Neural progenitor cell (in vitro differentiated cells): ENCODE results near the gene NEURL4. TPM values are rescaled to one million over a fixed set of nuclear protein-coding genes. Genes with fewer than 3 reads are reported as not detected.

Experiments
- DNase-seq: peaks from one replicate; pipeline ENCODE4 v3.0.0-alpha.2; 2016; ENCODE audit warnings: low spot score
- H2AFZ ChIP-seq: fragments of 200-600 bp; sonication (generic); replicated peaks from 2 replicates; pipeline ENCODE4 v1.6.1; 2016; ENCODE audit warnings: antibody characterized with exemption
- H3F3A ChIP-seq: fragments of 200-600 bp; sonication (generic); 2 replicates; pipeline ENCODE4 v1.6.1; 2016; ENCODE audit warnings: antibody characterized with exemption, low read depth
- H3K27ac ChIP-seq: fragments of 200-600 bp; sonication (generic); 2 replicates; pipeline ENCODE4 v1.5.1; 2016; ENCODE audit warnings: mild to moderate bottlenecking
- H3K27me3 ChIP-seq: fragments of 200-600 bp; sonication (generic); 2 replicates; pipeline ENCODE4 v1.6.1; 2016; ENCODE audit warnings: mild to moderate bottlenecking, moderate library complexity
- H3K36me3 ChIP-seq: fragments of 200-600 bp; sonication (generic); 2 replicates; pipeline ENCODE4 v1.5.1; 2016
- H3K4me1 ChIP-seq: fragments of 200-600 bp; sonication (generic); 2 replicates; pipeline ENCODE4 v1.6.1; 2016; ENCODE audit warnings: mixed run types
- H3K4me2 ChIP-seq: fragments of 200-600 bp; sonication (generic); 2 replicates; pipeline ENCODE4 v1.6.1; 2016
- H3K4me3 ChIP-seq: fragments of 200-600 bp; sonication (generic); 2 replicates; pipeline ENCODE4 v1.5.1; 2016
- H3K79me2 ChIP-seq: fragments of 200-600 bp; sonication (generic); 2 replicates; pipeline ENCODE4 v1.6.1; 2016; ENCODE audit warnings: low read depth
- H3K9ac ChIP-seq: fragments of 200-600 bp; sonication (generic); 2 replicates; pipeline ENCODE4 v1.6.1; 2016
- H3K9me3 ChIP-seq: fragments of 200-600 bp; sonication (generic); 2 replicates; pipeline ENCODE4 v1.5.1; 2016; ENCODE audit warnings: low read depth
- H4K20me1 ChIP-seq: fragments of 200-600 bp; sonication (generic); 2 replicates; pipeline ENCODE4 v1.6.1; 2016; ENCODE audit warnings: low read depth
- H3K27ac Mint-ChIP-seq: 3 replicates; pipeline ENCODE4 v1.8.0; 2021; ENCODE audit warnings: mixed read lengths
- H3K27me3 Mint-ChIP-seq: 2 replicates; pipeline ENCODE4 v1.8.0; 2022; ENCODE audit warnings: low read depth, mild to moderate bottlenecking, inconsistent platforms, moderate library complexity, mixed read lengths; ENCODE audit not compliant: insufficient read depth
- H3K36me3 Mint-ChIP-seq: 3 replicates; pipeline ENCODE4 v1.8.0; 2021; ENCODE audit warnings: mixed read lengths
- H3K4me1 Mint-ChIP-seq: 3 replicates; pipeline ENCODE4 v1.8.0; 2021; ENCODE audit warnings: mixed read lengths
- H3K4me3 Mint-ChIP-seq: 3 replicates; pipeline ENCODE4 v1.8.0; 2021; ENCODE audit warnings: mild to moderate bottlenecking, moderate library complexity, mixed read lengths
- H3K9me3 Mint-ChIP-seq: 3 replicates; pipeline ENCODE4 v1.8.0; 2020; ENCODE audit warnings: mixed read lengths
- EZH2 ChIP-seq: fragments of 200-600 bp; sonication (generic); IDR thresholded peaks from 2 replicates; pipeline ENCODE4 v1.6.1; 2017; ENCODE audit warnings: antibody characterized with exemption, mild to moderate bottlenecking, moderate library complexity
- EZH2phosphoT487 ChIP-seq: fragments of 200-600 bp; sonication (generic); IDR thresholded peaks from 2 replicates; pipeline ENCODE4 v1.6.1; 2017; ENCODE audit warnings: antibody characterized with exemption
- small RNA-seq: library from RNA; depleted of rRNA; stranded (forward); fragments of <200 nt; gene quantifications from one replicate; pipeline ENCODE3, GENCODE V24; 2015
- total RNA-seq: library from RNA; depleted of rRNA; stranded (reverse); fragments of >200 nt; gene quantifications from 2 replicates; pipeline ENCODE4 v1.2.3, GENCODE V29; 2015; ENCODE audit warnings: low replicate concordance
- TF ChIP-seq, protein P1 (sequence below): fragments of 200-600 bp; sonication (generic); IDR thresholded peaks from 2 replicates; pipeline ENCODE4 v1.5.1; 2017; ENCODE audit warnings: antibody characterized with exemption, mild to moderate bottlenecking

Gene NEURL4
- total RNA-seq, 1 donor from 2014 or later, result 5.1 TPM

DNA sequence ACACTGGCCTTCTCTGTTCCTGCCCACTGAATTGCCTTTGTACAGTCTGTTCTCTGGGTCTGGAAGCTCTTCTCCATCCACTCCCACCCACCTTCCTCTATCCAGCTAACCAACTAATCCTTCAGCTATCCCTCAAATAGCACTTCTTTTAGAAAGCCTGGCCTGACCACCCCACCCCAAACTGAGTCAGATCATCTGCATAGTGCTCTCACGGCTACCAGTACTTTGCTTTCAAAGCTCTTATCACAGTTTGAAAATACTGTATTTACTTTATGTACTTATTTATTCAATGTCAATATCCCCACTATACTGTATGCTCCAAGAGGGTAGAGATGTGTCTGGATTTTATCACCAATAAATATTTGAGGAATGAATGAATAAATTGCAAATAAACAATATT is 62.4 kb downstream of the NEURL4 start:
- Histone ChIP-seq H3K27me3 (peaks cover 28% of the 10 kb centered on the region), H2AFZ (no peak overlapping the region), H3K36me3 (no peaks in the 10 kb centered on the region), H3K79me2 (no peaks in the 10 kb centered on the region), H3K27ac (no peak overlapping the region), H4K20me1 (no peaks in the 10 kb centered on the region), H3F3A (peaks cover 19% of the 10 kb centered on the region), H3K9me3 (no peaks in the 10 kb centered on the region), H3K4me3 (no peak overlapping the region), H3K9ac (no peak overlapping the region), H3K4me2 (no peak overlapping the region), H3K4me1 (peaks cover 14% of the 10 kb centered on the region)
- DNase-seq, result no peak
- Mint-ChIP-seq H3K27ac (peak overlapping the region; percentile 12), H3K9me3 (no peaks in the 10 kb centered on the region), H3K4me3 (peak overlapping the region; percentile 5), H3K36me3 (no peaks in the 10 kb centered on the region), H3K4me1 (peaks cover 8% of the 10 kb centered on the region), H3K27me3 (peaks cover 32% of the 10 kb centered on the region)
- TF ChIP-seq EZH2 (no peak), EZH2phosphoT487 (no peak)
- TF ChIP-seq, protein P1, sequence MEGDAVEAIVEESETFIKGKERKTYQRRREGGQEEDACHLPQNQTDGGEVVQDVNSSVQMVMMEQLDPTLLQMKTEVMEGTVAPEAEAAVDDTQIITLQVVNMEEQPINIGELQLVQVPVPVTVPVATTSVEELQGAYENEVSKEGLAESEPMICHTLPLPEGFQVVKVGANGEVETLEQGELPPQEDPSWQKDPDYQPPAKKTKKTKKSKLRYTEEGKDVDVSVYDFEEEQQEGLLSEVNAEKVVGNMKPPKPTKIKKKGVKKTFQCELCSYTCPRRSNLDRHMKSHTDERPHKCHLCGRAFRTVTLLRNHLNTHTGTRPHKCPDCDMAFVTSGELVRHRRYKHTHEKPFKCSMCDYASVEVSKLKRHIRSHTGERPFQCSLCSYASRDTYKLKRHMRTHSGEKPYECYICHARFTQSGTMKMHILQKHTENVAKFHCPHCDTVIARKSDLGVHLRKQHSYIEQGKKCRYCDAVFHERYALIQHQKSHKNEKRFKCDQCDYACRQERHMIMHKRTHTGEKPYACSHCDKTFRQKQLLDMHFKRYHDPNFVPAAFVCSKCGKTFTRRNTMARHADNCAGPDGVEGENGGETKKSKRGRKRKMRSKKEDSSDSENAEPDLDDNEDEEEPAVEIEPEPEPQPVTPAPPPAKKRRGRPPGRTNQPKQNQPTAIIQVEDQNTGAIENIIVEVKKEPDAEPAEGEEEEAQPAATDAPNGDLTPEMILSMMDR, result no peak

Small RNA genes within 50 kb of the gene (small RNA-seq; reads per million reads assigned to genes)
- gene AC026954.2, result not detected
- gene RF00019, result not detected

Other genes with a start within 250 kb of the NEURL4 start
- not detected in 2 replicates for gene CLEC10A, start 249.1 kb downstream of the NEURL4 start, total RNA-seq
- not detected in 2 replicates for gene ASGR2, start 214.5 kb downstream of the NEURL4 start, total RNA-seq
- 3.1 and 4.4 TPM in 2 replicates for gene ASGR1, start 150.0 kb downstream of the NEURL4 start, total RNA-seq
- 23.5 and 50.5 TPM in 2 replicates for gene DLG4, start 109.5 kb downstream of the NEURL4 start, total RNA-seq
- gene ACADVL, start 109.4 kb downstream of the NEURL4 start, total RNA-seq, result 86.7 and 194 TPM in 2 replicates
- 43.9 and 113 TPM in 2 replicates for gene DVL2, start 94.8 kb downstream of the NEURL4 start, total RNA-seq
- 31.6 and 59.1 TPM in 2 replicates for gene PHF23, start 89.9 kb downstream of the NEURL4 start, total RNA-seq
- 225 and 276 TPM in 2 replicates for gene GABARAP, start 86.9 kb downstream of the NEURL4 start, total RNA-seq
- gene CTDNEP1, start 77.6 kb downstream of the NEURL4 start, total RNA-seq, result 46.5 and 55.3 TPM in 2 replicates
- gene ELP5, start 77.1 kb downstream of the NEURL4 start, total RNA-seq, result 17.5 and 42.2 TPM in 2 replicates
- 0.32 and 1.3 TPM in 2 replicates for gene CLDN7, start 66.9 kb downstream of the NEURL4 start, total RNA-seq
- 1.7 and 7.3 TPM in 2 replicates for gene SLC2A4, start 47.6 kb downstream of the NEURL4 start, total RNA-seq
- gene YBX2, start 34.7 kb downstream of the NEURL4 start, total RNA-seq, result 2.7 and 9.1 TPM in 2 replicates
- 251 and 370 TPM in 2 replicates for gene EIF5A, start 21.7 kb downstream of the NEURL4 start, total RNA-seq
- gene GPS2, start 14.0 kb downstream of the NEURL4 start, total RNA-seq, result 20.5 and 41.8 TPM in 2 replicates
- 0.65 and 2.7 TPM in 2 replicates for gene ACAP1, start 7.2 kb upstream of the NEURL4 start, total RNA-seq
- gene KCTD11, start 22.8 kb upstream of the NEURL4 start, total RNA-seq, result 2.7 and 8.2 TPM in 2 replicates
- gene TMEM95, start 25.8 kb upstream of the NEURL4 start, total RNA-seq, result not detected in 2 replicates
- gene TNK1, start 51.8 kb upstream of the NEURL4 start, total RNA-seq, result 1.8 and 4.0 TPM in 2 replicates
- gene PLSCR3, start 65.2 kb upstream of the NEURL4 start, total RNA-seq, result 6.6 and 17.5 TPM in 2 replicates
- 72.0 and 152 TPM in 2 replicates for gene TMEM256, start 74.8 kb upstream of the NEURL4 start, total RNA-seq
- gene NLGN2, start 78.5 kb upstream of the NEURL4 start, total RNA-seq, result 13.9 and 36.5 TPM in 2 replicates
- gene SPEM1, start 91.0 kb upstream of the NEURL4 start, total RNA-seq, result not detected in 2 replicates
- gene SPEM2, start 96.3 kb upstream of the NEURL4 start, total RNA-seq, result not detected in 2 replicates
- gene SPEM3, start 99.5 kb upstream of the NEURL4 start, total RNA-seq, result not detected in 2 replicates
- 1.0 and 1.6 TPM in 2 replicates for gene TMEM102, start 106.1 kb upstream of the NEURL4 start, total RNA-seq
- gene FGF11, start 110.2 kb upstream of the NEURL4 start, total RNA-seq, result 7.6 and 14.9 TPM in 2 replicates
- gene CHRNB1, start 115.7 kb upstream of the NEURL4 start, total RNA-seq, result 7.4 and 7.5 TPM in 2 replicates
- 5.4 and 15.5 TPM in 2 replicates for gene ZBTB4, start 150.3 kb upstream of the NEURL4 start, total RNA-seq
- gene SLC35G6, start 152.1 kb upstream of the NEURL4 start, total RNA-seq, result not detected in 2 replicates
- 32.7 and 51.4 TPM in 2 replicates for gene POLR2A, start 155.0 kb upstream of the NEURL4 start, total RNA-seq
- gene TNFSF12, start 219.7 kb upstream of the NEURL4 start, total RNA-seq, result 0.75 and 2.4 TPM in 2 replicates
- 0.37 TPM in 1 of 2 replicates, not detected in the other for gene TNFSF13, start 229.4 kb upstream of the NEURL4 start, total RNA-seq
- gene SENP3, start 232.6 kb upstream of the NEURL4 start, total RNA-seq, result 87.9 and 91.6 TPM in 2 replicates